ENCODE results near the gene NKD1. TPM values are rescaled to one million over a fixed set of nuclear protein-coding genes. Genes with fewer than 3 reads are reported as not detected.

Gene NKD1
- total and polyA plus RNA-seq, 12 donors = 0.67 to 8.9 (median 3.5) TPM

DNA sequence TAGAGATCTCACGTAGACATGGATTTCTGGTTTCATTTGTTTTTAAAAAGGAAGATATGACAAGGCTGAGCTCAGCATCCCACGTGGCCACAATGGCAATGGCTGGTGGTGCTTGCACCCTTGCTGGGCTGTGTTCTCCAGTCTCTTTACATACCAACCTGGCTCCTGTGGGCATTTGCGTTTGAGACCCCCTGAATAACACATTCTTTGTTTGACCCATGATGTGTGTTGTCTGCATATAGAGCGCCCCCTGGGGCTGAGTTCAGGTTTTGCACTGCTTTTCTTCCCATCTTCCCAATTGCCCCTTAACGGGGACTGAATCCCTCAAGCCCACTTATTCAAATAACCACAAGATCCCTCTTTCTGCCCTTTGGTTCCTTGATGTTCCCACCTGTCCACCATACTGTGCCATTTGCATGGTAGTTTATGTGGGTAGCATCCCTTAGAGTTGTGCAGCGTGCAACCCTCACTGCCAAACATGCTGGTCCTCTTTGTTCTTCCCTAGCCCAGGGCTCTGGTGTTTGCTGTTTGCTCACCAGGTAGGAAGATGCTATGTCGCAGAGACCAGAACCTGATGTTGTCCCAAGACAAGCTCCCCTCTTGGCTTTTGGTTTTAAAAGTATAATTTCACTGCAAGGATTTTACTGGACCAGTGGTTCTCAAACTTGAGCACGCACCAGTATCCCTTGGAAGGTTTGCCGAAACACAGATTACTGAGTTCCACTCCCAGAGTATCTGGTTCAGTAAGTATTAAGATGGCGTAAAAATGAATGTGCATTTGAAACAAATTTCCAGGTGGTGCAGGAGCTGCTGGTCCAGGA is 38.5 kb upstream of the NKD1 start:
- WGBS, 4 donors = 53 to 60% (median 55%) methylated on average over 10 of the region's 10 CpGs
- H3K4me1 ChIP-seq (replicated peaks in 1 of 2) = no peaks in the 10 kb centered on the region
- no peaks in the 10 kb centered on the region for H3K27me3 ChIP-seq
- TF ChIP-seq, protein P1, sequence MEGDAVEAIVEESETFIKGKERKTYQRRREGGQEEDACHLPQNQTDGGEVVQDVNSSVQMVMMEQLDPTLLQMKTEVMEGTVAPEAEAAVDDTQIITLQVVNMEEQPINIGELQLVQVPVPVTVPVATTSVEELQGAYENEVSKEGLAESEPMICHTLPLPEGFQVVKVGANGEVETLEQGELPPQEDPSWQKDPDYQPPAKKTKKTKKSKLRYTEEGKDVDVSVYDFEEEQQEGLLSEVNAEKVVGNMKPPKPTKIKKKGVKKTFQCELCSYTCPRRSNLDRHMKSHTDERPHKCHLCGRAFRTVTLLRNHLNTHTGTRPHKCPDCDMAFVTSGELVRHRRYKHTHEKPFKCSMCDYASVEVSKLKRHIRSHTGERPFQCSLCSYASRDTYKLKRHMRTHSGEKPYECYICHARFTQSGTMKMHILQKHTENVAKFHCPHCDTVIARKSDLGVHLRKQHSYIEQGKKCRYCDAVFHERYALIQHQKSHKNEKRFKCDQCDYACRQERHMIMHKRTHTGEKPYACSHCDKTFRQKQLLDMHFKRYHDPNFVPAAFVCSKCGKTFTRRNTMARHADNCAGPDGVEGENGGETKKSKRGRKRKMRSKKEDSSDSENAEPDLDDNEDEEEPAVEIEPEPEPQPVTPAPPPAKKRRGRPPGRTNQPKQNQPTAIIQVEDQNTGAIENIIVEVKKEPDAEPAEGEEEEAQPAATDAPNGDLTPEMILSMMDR (IDR thresholded peaks at IDR 0.05) = peak in 5 of 6 experiments; percentile 10 to 61 (median 52)
- no peak for TF ChIP-seq POLR2A (IDR thresholded peaks at IDR 0.05)
- intact Hi-C loops (cut with DNase I) = no loop called here
- no peak overlapping the region for H3K27ac ChIP-seq
- no peaks in the 10 kb centered on the region for H3K36me3 ChIP-seq (replicated peaks in 1 of 2)
- peak in 3 of 7 donors; percentile 30 to 59 (median 44) for DNase-seq
- no peak overlapping the region for H3K4me3 ChIP-seq
- H3K9me3 ChIP-seq (replicated peaks in 1 of 3) = no peaks in the 10 kb centered on the region

DNA sequence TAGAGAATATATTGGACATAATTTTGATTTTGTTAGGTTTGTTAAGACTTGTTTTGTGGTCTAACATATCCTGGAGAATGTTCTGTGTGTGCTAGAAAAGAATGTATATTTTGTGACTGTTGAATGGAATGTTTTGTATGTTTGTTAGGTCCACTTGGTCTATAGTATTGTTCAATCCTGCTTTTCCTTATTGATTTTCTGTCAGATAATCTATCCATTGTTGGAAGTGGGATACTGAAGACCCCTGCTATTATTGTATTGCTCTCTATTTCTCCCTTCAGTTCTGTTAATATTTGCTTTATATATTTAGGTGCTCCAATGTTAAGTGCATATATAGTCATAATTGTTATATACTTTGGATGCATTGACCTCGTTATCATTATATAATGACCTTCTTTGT is 33.0 kb upstream of the NKD1 start:
- no peak overlapping the region for H3K4me3 ChIP-seq
- peaks cover 0 to 8% (median 6%) of the 10 kb centered on the region in 3 donors for H3K9me3 ChIP-seq (replicated peaks in 1 of 3)
- no peak for TF ChIP-seq POLR2A (IDR thresholded peaks at IDR 0.05)
- TF ChIP-seq, protein P1 (IDR thresholded peaks at IDR 0.05) = no peak
- H3K4me1 ChIP-seq (replicated peaks in 1 of 2) = no peaks in the 10 kb centered on the region
- DNase-seq = no peak
- intact Hi-C loops (cut with DNase I) = no loop called here
- H3K27me3 ChIP-seq = no peaks in the 10 kb centered on the region
- no peak overlapping the region for H3K27ac ChIP-seq
- 90 to 97% (median 94%) methylated on average over 1 of the region's 1 CpG for WGBS, 4 donors
- no peaks in the 10 kb centered on the region for H3K36me3 ChIP-seq (replicated peaks in 1 of 2)

DNA sequence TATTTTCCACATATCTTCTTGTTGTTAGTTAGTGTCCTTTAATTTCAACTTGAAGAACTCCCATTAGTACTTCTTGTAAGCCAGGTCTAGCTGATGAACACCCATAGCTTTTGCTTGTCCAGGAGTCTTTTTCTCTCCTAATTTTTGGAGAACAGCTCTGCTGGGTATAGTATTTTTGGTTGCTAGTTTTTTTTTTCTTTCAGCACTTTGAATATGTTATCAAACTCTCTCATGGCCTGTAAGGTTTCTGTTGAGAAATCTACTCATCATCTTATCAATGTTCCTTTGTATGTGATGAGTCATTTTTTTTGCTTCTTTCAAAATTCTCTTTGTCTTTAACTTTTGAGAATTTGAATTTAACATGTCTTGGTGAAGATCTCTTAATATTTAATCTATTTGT is 31.8 kb upstream of the NKD1 start:
- peaks cover 0 to 8% (median 6%) of the 10 kb centered on the region in 3 donors for H3K9me3 ChIP-seq (replicated peaks in 1 of 3)
- intact Hi-C loops (cut with DNase I) = no loop called here
- TF ChIP-seq, protein P1 (IDR thresholded peaks at IDR 0.05) = no peak
- no peak for TF ChIP-seq POLR2A (IDR thresholded peaks at IDR 0.05)
- no peak overlapping the region for H3K27ac ChIP-seq
- no peaks in the 10 kb centered on the region for H3K36me3 ChIP-seq (replicated peaks in 1 of 2)
- H3K4me3 ChIP-seq = no peak overlapping the region
- DNase-seq = no peak
- H3K4me1 ChIP-seq (replicated peaks in 1 of 2) = no peaks in the 10 kb centered on the region
- H3K27me3 ChIP-seq = no peaks in the 10 kb centered on the region

DNA sequence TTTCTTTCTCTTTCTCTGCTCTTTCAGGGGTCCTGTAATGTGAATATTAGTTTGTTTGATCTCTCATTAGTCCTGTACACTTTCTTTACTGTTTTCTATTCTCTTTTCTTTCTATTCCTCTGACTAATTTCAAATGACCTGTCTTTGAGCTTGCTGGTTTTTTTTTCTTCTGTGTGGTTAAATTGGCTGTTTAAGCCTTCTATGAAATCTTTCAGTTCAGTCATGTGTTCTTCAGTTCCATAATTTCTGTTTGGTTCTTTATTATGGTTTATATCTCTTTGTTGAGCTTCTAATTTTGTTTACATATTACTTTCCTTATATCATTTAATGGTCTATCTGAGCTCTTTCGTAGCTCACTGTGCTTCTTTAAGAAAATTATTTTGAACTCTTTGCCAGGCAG is 31.3 kb upstream of the NKD1 start:
- Histone ChIP-seq H3K9me3 (replicated peaks in 1 of 3) (peaks cover 0 to 8% (median 6%) of the 10 kb centered on the region in 3 donors), H3K4me3 (no peak overlapping the region), H3K4me1 (replicated peaks in 1 of 2) (no peaks in the 10 kb centered on the region), H3K27me3 (no peaks in the 10 kb centered on the region), H3K27ac (no peak overlapping the region), H3K36me3 (replicated peaks in 1 of 2) (no peaks in the 10 kb centered on the region)
- WGBS, 4 donors = 90 to 98% (median 94%) methylated on average over 1 of the region's 1 CpG
- no peak for DNase-seq
- intact Hi-C loops (cut with DNase I) = no loop called here
- TF ChIP-seq POLR2A (IDR thresholded peaks at IDR 0.05) = no peak
- TF ChIP-seq, protein P1 (IDR thresholded peaks at IDR 0.05) = no peak

Data from adrenal gland (tissue), 12 donors.